Endodermal cell (in vitro differentiated cells): ENCODE measurements around the gene LDLRAD4. TPM values are rescaled to one million over a fixed set of nuclear protein-coding genes. Genes with fewer than 3 reads are reported as not detected.

Source experiments
- DNase-seq: peaks from one replicate; pipeline ENCODE4 v3.0.0-alpha.2; 2017
- H3K27ac ChIP-seq: 2 replicates; pipeline ENCODE4 v1.5.1; 2013; ENCODE audit warnings: mild to moderate bottlenecking, low read depth, low read length, moderate library complexity
- H3K27me3 ChIP-seq: 2 replicates; pipeline ENCODE4 v1.6.1; 2013; ENCODE audit warnings: mild to moderate bottlenecking, low read length, moderate library complexity; ENCODE audit not compliant: insufficient read depth, control insufficient read depth, poor library complexity, severe bottlenecking
- H3K36me3 ChIP-seq: 2 replicates; pipeline ENCODE4 v1.7.0; 2013; ENCODE audit warnings: mild to moderate bottlenecking, low read length, moderate library complexity; ENCODE audit not compliant: control insufficient read depth, insufficient read depth
- H3K4me1 ChIP-seq: one replicate; pipeline ENCODE4 v1.7.0; 2013; ENCODE audit warnings: low read length; ENCODE audit not compliant: control insufficient read depth, insufficient read depth
- H3K4me3 ChIP-seq: 2 replicates; pipeline ENCODE4 v1.5.1; 2013; ENCODE audit warnings: mild to moderate bottlenecking, low read length, moderate library complexity
- H3K9ac ChIP-seq: 2 replicates; pipeline ENCODE4 v1.6.1; 2013; ENCODE audit warnings: mild to moderate bottlenecking, low read length, moderate library complexity; ENCODE audit not compliant: poor library complexity, severe bottlenecking; ENCODE audit errors: extremely low read depth
- H3K9me3 ChIP-seq: 2 replicates; pipeline ENCODE4 v1.6.1; 2013; ENCODE audit warnings: mild to moderate bottlenecking, low read length, moderate library complexity; ENCODE audit not compliant: control insufficient read depth
- H3K27ac Mint-ChIP-seq: 2 replicates; pipeline ENCODE4 v1.8.0; 2020; ENCODE audit warnings: mixed read lengths
- H3K27me3 Mint-ChIP-seq: 2 replicates; pipeline ENCODE4 v1.8.0; 2021; ENCODE audit warnings: mild to moderate bottlenecking, mixed read lengths; ENCODE audit not compliant: insufficient read depth
- H3K36me3 Mint-ChIP-seq: 2 replicates; pipeline ENCODE4 v1.8.0; 2020; ENCODE audit warnings: low read depth, mixed read lengths
- H3K4me1 Mint-ChIP-seq: 2 replicates; pipeline ENCODE4 v1.8.0; 2020; ENCODE audit warnings: mixed read lengths
- H3K4me3 Mint-ChIP-seq: 2 replicates; pipeline ENCODE4 v1.8.0; 2020; ENCODE audit warnings: mild to moderate bottlenecking, moderate library complexity, mixed read lengths
- H3K9me3 Mint-ChIP-seq: 2 replicates; pipeline ENCODE4 v1.8.0; 2020; ENCODE audit warnings: mild to moderate bottlenecking, mixed read lengths
- CTCF ChIP-seq: fragments of 200-600 bp; sonication (generic); conservative IDR thresholded peaks from 2 replicates; pipeline ENCODE4 v1.5.0; 2021; ENCODE audit warnings: antibody characterized with exemption, mild to moderate bottlenecking
- WGBS, 2 experiments: methylation state at CpG; one replicate each; pipeline versions ENCODE4 v1.1.5 to v1.1.7; 2013; ENCODE audit warnings: missing lambda C conversion rate in 2 of 2, mixed read lengths in 1 of 2; ENCODE audit not compliant: insufficient coverage in 1 of 2, insufficient read length in 1 of 2; 5-methylcytosine and 5-hydroxymethylcytosine counted together
- total RNA-seq, 2 donors: library from RNA; stranded (reverse); fragmentation: NEBNext Ultra II Directional in 1 of 2; extraction: Animal tissue kit (Norgen Biotek cat#: 25700) in 1 of 2; gene quantifications; 2 replicates in 1 of 2; 3 replicates in 1 of 2; pipeline ENCODE4 v1.2.1, GENCODE V29; 2021

LDLRAD4 gene
- total RNA-seq, 2 donors from 2014 or later: 14.9 to 15.1 TPM

- no peak overlapping the region for H3K9ac ChIP-seq
- no peaks in the 10 kb centered on the region for H3K36me3 ChIP-seq
- peaks cover 22% of the 10 kb centered on the region for H3K27me3 ChIP-seq
- H3K27ac ChIP-seq: peak overlapping the region; percentile 29
- no peaks in the 10 kb centered on the region for H3K36me3 Mint-ChIP-seq
- 63 to 83% methylated on average over 3 to 6 of the region's 6 CpGs for WGBS, 2 experiments
- H3K9me3 Mint-ChIP-seq: no peaks in the 10 kb centered on the region
- no peak overlapping the region for H3K27ac Mint-ChIP-seq
- no peaks in the 10 kb centered on the region for H3K9me3 ChIP-seq
- no peak for DNase-seq
- H3K4me3 ChIP-seq: no peak overlapping the region
- H3K4me3 Mint-ChIP-seq: no peak overlapping the region
- H3K4me1 ChIP-seq: peaks cover 4% of the 10 kb centered on the region
- TF ChIP-seq CTCF: no peak
- H3K4me1 Mint-ChIP-seq: peaks cover 15% of the 10 kb centered on the region
- H3K27me3 Mint-ChIP-seq: peaks cover 29% of the 10 kb centered on the region
Observed at GRCh38 chr18:13445241-13445897, 226.8 kb downstream of the LDLRAD4 start.

- TF ChIP-seq CTCF: no peak
- no peak overlapping the region for H3K4me3 Mint-ChIP-seq
- H3K4me1 Mint-ChIP-seq: peaks cover 19% of the 10 kb centered on the region
- H3K36me3 Mint-ChIP-seq: no peaks in the 10 kb centered on the region
- H3K9ac ChIP-seq: no peak overlapping the region
- no peaks in the 10 kb centered on the region for H3K36me3 ChIP-seq
- H3K9me3 Mint-ChIP-seq: no peaks in the 10 kb centered on the region
- no peak overlapping the region for H3K4me3 ChIP-seq
- no peak overlapping the region for H3K27ac Mint-ChIP-seq
- H3K4me1 ChIP-seq: peaks cover 4% of the 10 kb centered on the region
- no peaks in the 10 kb centered on the region for H3K9me3 ChIP-seq
- DNase-seq: no peak
- 75 to 90% methylated on average over 5 to 6 of the region's 6 CpGs for WGBS, 2 experiments
- peak overlapping the region; percentile 99 for H3K27ac ChIP-seq
- peaks cover 35% of the 10 kb centered on the region for H3K27me3 Mint-ChIP-seq
- peaks cover 22% of the 10 kb centered on the region for H3K27me3 ChIP-seq
Observed at GRCh38 chr18:13446024-13446423, 227.5 kb downstream of the LDLRAD4 start.

GRCh38 chr18:13446610-13447461 lies 228.3 kb downstream of the LDLRAD4 start:
- H3K36me3 Mint-ChIP-seq: no peaks in the 10 kb centered on the region
- 16 to 17% methylated on average over 15 to 22 of the region's 22 CpGs for WGBS, 2 experiments
- Histone ChIP-seq H3K9me3 (no peaks in the 10 kb centered on the region), H3K4me3 (peak overlapping the region; percentile 40), H3K27ac (peak overlapping the region; percentile 99), H3K9ac (no peak overlapping the region), H3K36me3 (no peaks in the 10 kb centered on the region), H3K4me1 (peaks cover 7% of the 10 kb centered on the region), H3K27me3 (peaks cover 24% of the 10 kb centered on the region)
- peaks cover 38% of the 10 kb centered on the region for H3K27me3 Mint-ChIP-seq
- no peak for TF ChIP-seq CTCF
- no peaks in the 10 kb centered on the region for H3K9me3 Mint-ChIP-seq
- peaks cover 27% of the 10 kb centered on the region for H3K4me1 Mint-ChIP-seq
- no peak overlapping the region for H3K4me3 Mint-ChIP-seq
- DNase-seq: peak; percentile 66
- no peak overlapping the region for H3K27ac Mint-ChIP-seq
